ENCODE results near the gene PDE11A. TPM values are rescaled to one million over a fixed set of nuclear protein-coding genes. Genes with fewer than 3 reads are reported as not detected.

PDE11A gene
- polyA plus RNA-seq, 1 donor: 1.5 TPM

DNA sequence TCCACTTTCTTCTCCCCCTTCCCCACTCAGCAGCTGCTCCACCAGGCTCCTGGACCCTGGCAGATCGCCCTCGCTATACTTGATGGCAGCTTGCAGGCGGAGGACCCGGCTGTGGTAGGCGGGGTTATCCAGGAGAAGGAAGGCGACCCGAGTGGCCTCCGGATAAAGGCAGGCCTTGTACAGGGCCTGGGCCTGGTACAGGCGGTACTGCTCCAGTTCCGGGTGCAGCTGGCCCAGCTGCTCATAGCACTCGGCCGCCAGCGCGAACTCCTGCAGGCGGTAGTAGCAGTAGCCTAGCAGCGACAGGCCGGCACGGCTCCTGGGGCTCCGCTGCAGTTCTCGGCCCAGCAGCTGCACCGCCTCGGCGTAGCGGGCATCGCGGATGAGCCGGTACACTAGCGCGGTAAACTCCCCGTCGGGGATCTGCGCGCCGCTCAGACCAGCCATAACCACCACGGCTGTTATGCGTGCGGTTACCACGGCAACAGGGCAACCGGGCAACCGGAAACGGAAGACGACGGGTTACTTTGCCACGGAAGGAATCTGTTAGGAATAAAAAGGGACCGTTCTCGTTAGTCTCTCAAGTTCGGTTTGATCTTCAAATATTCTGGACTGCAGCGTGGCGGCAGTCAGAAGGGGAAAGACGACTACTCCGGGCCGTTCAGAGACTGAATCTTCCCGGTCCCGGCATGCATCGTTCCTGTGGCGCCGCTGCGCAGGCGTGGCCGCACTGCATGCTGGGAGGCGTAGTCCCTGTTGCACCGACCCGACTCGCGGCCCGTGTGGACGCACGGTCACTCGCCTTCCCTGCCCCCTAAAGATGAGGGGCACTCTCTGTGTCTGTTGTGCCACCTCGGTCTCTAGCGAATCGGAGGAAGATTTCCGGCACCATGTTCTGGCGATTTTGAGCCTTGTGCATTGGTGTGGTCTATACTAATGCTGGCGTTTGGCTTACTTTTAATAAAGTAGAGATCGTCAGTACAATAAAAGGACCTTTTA lies 454.0 kb downstream of the PDE11A start:
- DNase-seq: peak; percentile 87 to 96
- peaks cover 7% of the 10 kb centered on the region for H3K9me3 ChIP-seq (ENCODE audit: control insufficient read depth, low read depth, low read length)
- H3K4me3 ChIP-seq (ENCODE audit: low read length): peak overlapping the region; percentile 71
- H3K27me3 ChIP-seq (ENCODE audit: control insufficient read depth, insufficient read depth, low read length): no peaks in the 10 kb centered on the region
- H3K36me3 ChIP-seq (ENCODE audit: control insufficient read depth, insufficient read depth, low read length): no peaks in the 10 kb centered on the region
- peak overlapping the region; percentile 79 for H3K27ac ChIP-seq (ENCODE audit: low read length)
- 8% methylated on average over 2 of the region's 76 CpGs for WGBS (ENCODE audit: insufficient coverage, low lambda C conversion rate)
- H3K4me1 ChIP-seq (ENCODE audit: control insufficient read depth, insufficient read depth, low read length): peaks cover 4% of the 10 kb centered on the region

GRCh38 chr2:177617849-177618248 lies 454.7 kb downstream of the PDE11A start:
- WGBS (ENCODE audit: insufficient coverage, low lambda C conversion rate): no CpG with 5 or more reads among the region's 9 CpGs
- Histone ChIP-seq H3K27ac (ENCODE audit: low read length) (no peak overlapping the region), H3K36me3 (ENCODE audit: control insufficient read depth, insufficient read depth, low read length) (no peaks in the 10 kb centered on the region), H3K9me3 (ENCODE audit: control insufficient read depth, low read depth, low read length) (peaks cover 7% of the 10 kb centered on the region), H3K4me1 (ENCODE audit: control insufficient read depth, insufficient read depth, low read length) (peaks cover 4% of the 10 kb centered on the region), H3K4me3 (ENCODE audit: low read length) (peak overlapping the region; percentile 71), H3K27me3 (ENCODE audit: control insufficient read depth, insufficient read depth, low read length) (no peaks in the 10 kb centered on the region)
- no peak for DNase-seq

- Histone ChIP-seq H3K27ac (ENCODE audit: low read length) (no peak overlapping the region), H3K4me1 (ENCODE audit: control insufficient read depth, insufficient read depth, low read length) (peaks cover 4% of the 10 kb centered on the region), H3K27me3 (ENCODE audit: control insufficient read depth, insufficient read depth, low read length) (no peaks in the 10 kb centered on the region), H3K36me3 (ENCODE audit: control insufficient read depth, insufficient read depth, low read length) (no peaks in the 10 kb centered on the region), H3K9me3 (ENCODE audit: control insufficient read depth, low read depth, low read length) (peaks cover 7% of the 10 kb centered on the region), H3K4me3 (ENCODE audit: low read length) (no peak overlapping the region)
- 100% methylated on average over 2 of the region's 3 CpGs for WGBS (ENCODE audit: insufficient coverage, low lambda C conversion rate)
- no peak for DNase-seq
Observed at GRCh38 chr2:177616731-177617130, 455.8 kb downstream of the PDE11A start.

DNA sequence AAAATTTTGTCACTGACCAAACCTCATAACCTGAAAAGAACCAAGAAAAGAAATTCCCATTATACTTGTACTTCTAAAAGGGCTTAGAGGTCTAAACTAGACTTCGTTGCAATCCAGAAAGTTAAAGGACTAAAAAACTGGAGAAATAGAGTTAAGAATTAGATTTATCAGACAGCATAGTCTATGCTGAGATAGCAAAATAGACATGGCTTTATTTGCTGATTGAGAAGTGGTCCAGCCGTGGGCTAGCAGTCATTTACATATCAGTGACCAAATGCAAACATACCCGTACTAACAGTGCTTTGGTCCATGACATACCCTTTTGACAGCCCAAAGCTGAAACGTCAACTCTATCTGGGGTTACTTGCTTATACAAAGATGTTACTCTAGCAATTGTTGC lies 456.5 kb downstream of the PDE11A start:
- Histone ChIP-seq H3K9me3 (ENCODE audit: control insufficient read depth, low read depth, low read length) (peaks cover 7% of the 10 kb centered on the region), H3K4me1 (ENCODE audit: control insufficient read depth, insufficient read depth, low read length) (peaks cover 4% of the 10 kb centered on the region), H3K27me3 (ENCODE audit: control insufficient read depth, insufficient read depth, low read length) (no peaks in the 10 kb centered on the region), H3K4me3 (ENCODE audit: low read length) (no peak overlapping the region), H3K36me3 (ENCODE audit: control insufficient read depth, insufficient read depth, low read length) (no peaks in the 10 kb centered on the region), H3K27ac (ENCODE audit: low read length) (no peak overlapping the region)
- no peak for DNase-seq
- 100% methylated on average over 1 of the region's 4 CpGs for WGBS (ENCODE audit: insufficient coverage, low lambda C conversion rate)

GRCh38 chr2:177612659-177613058 lies 459.9 kb downstream of the PDE11A start:
- H3K9me3 ChIP-seq (ENCODE audit: control insufficient read depth, low read depth, low read length): peaks cover 3% of the 10 kb centered on the region
- H3K27me3 ChIP-seq (ENCODE audit: control insufficient read depth, insufficient read depth, low read length): no peaks in the 10 kb centered on the region
- H3K27ac ChIP-seq (ENCODE audit: low read length): no peak overlapping the region
- H3K4me3 ChIP-seq (ENCODE audit: low read length): no peak overlapping the region
- no peaks in the 10 kb centered on the region for H3K36me3 ChIP-seq (ENCODE audit: control insufficient read depth, insufficient read depth, low read length)
- no peaks in the 10 kb centered on the region for H3K4me1 ChIP-seq (ENCODE audit: control insufficient read depth, insufficient read depth, low read length)
- no peak for DNase-seq
- WGBS (ENCODE audit: insufficient coverage, low lambda C conversion rate): 71% methylated on average over 2 of the region's 4 CpGs

DNA sequence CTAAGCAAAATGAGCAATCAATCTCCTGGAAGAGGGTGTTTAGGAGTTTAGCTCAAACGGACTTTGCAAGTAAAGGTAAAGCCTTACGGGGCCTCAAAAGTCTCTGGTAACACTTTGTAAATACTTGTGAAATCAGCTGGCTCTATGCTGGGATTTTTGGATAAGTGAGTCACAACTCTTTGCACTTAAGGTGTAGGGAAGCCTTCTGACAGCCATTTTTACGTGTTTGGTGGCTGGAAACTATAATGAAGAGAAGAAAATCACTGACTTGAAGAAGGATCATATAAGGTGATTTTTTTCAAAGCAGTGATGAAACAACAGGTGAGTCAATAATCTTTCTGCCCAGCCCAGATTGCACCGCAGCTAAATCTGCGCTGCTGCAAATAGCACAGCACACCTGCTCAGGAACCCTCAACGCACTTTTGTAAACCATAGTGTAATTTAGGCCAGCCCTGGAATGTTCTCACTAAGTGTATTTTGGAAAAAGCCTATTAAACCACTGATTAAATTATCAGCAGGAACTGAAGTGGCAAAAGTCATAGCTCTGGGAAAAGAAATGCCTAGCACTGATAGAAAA lies 461.2 kb downstream of the PDE11A start:
- Histone ChIP-seq H3K27ac (ENCODE audit: low read length) (no peak overlapping the region), H3K36me3 (ENCODE audit: control insufficient read depth, insufficient read depth, low read length) (no peaks in the 10 kb centered on the region), H3K9me3 (ENCODE audit: control insufficient read depth, low read depth, low read length) (no peaks in the 10 kb centered on the region), H3K4me3 (ENCODE audit: low read length) (no peak overlapping the region), H3K4me1 (ENCODE audit: control insufficient read depth, insufficient read depth, low read length) (no peaks in the 10 kb centered on the region), H3K27me3 (ENCODE audit: control insufficient read depth, insufficient read depth, low read length) (no peaks in the 10 kb centered on the region)
- DNase-seq: no peak
- WGBS (ENCODE audit: insufficient coverage, low lambda C conversion rate): 37% methylated on average over 2 of the region's 6 CpGs

GRCh38 chr2:177610813-177611212 lies 461.8 kb downstream of the PDE11A start:
- WGBS (ENCODE audit: insufficient coverage, low lambda C conversion rate): 100% methylated on average over 1 of the region's 1 CpG
- Histone ChIP-seq H3K36me3 (ENCODE audit: control insufficient read depth, insufficient read depth, low read length) (no peaks in the 10 kb centered on the region), H3K27ac (ENCODE audit: low read length) (no peak overlapping the region), H3K27me3 (ENCODE audit: control insufficient read depth, insufficient read depth, low read length) (no peaks in the 10 kb centered on the region), H3K4me1 (ENCODE audit: control insufficient read depth, insufficient read depth, low read length) (no peaks in the 10 kb centered on the region), H3K4me3 (ENCODE audit: low read length) (no peak overlapping the region), H3K9me3 (ENCODE audit: control insufficient read depth, low read depth, low read length) (no peaks in the 10 kb centered on the region)
- no peak for DNase-seq

GRCh38 chr2:177606636-177607035 lies 465.9 kb downstream of the PDE11A start:
- no peaks in the 10 kb centered on the region for H3K36me3 ChIP-seq (ENCODE audit: control insufficient read depth, insufficient read depth, low read length)
- peaks cover 13% of the 10 kb centered on the region for H3K4me1 ChIP-seq (ENCODE audit: control insufficient read depth, insufficient read depth, low read length)
- no peak for DNase-seq
- no peaks in the 10 kb centered on the region for H3K27me3 ChIP-seq (ENCODE audit: control insufficient read depth, insufficient read depth, low read length)
- H3K4me3 ChIP-seq (ENCODE audit: low read length): no peak overlapping the region
- no peaks in the 10 kb centered on the region for H3K9me3 ChIP-seq (ENCODE audit: control insufficient read depth, low read depth, low read length)
- H3K27ac ChIP-seq (ENCODE audit: low read length): no peak overlapping the region
- WGBS (ENCODE audit: insufficient coverage, low lambda C conversion rate): 80% methylated on average over 1 of the region's 7 CpGs

GRCh38 chr2:177604271-177605065 lies 468.1 kb downstream of the PDE11A start:
- H3K27me3 ChIP-seq (ENCODE audit: control insufficient read depth, insufficient read depth, low read length): no peaks in the 10 kb centered on the region
- no peak overlapping the region for H3K4me3 ChIP-seq (ENCODE audit: low read length)
- H3K9me3 ChIP-seq (ENCODE audit: control insufficient read depth, low read depth, low read length): no peaks in the 10 kb centered on the region
- H3K27ac ChIP-seq (ENCODE audit: low read length): no peak overlapping the region
- DNase-seq: peak; percentile 27 to 46
- peaks cover 13% of the 10 kb centered on the region for H3K4me1 ChIP-seq (ENCODE audit: control insufficient read depth, insufficient read depth, low read length)
- no peaks in the 10 kb centered on the region for H3K36me3 ChIP-seq (ENCODE audit: control insufficient read depth, insufficient read depth, low read length)
- WGBS (ENCODE audit: insufficient coverage, low lambda C conversion rate): 60% methylated on average over 1 of the region's 3 CpGs

DNA sequence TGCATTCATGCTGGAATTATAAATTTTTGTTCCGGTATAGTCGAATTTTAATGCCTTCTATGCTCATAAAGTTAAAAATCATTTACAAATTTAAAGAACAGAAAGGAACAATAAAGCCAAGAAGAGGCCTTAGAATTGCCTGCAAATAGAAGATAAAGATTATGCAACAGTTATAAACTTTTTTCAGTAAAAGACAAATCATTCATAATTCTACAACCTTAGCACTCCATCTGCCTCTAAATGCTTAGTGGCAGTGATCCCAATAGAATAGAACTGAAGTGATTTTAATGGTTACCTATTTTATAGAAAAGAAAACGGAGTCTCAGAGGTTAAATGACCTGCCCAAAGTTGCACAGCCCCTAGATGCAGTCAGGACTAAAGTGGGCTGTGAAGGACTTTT lies 468.8 kb downstream of the PDE11A start:
- no peak overlapping the region for H3K27ac ChIP-seq (ENCODE audit: low read length)
- peaks cover 17% of the 10 kb centered on the region for H3K4me1 ChIP-seq (ENCODE audit: control insufficient read depth, insufficient read depth, low read length)
- no peak for DNase-seq
- H3K9me3 ChIP-seq (ENCODE audit: control insufficient read depth, low read depth, low read length): no peaks in the 10 kb centered on the region
- H3K4me3 ChIP-seq (ENCODE audit: low read length): no peak overlapping the region
- WGBS (ENCODE audit: insufficient coverage, low lambda C conversion rate): 70% methylated on average over 2 of the region's 3 CpGs
- H3K36me3 ChIP-seq (ENCODE audit: control insufficient read depth, insufficient read depth, low read length): no peaks in the 10 kb centered on the region
- no peaks in the 10 kb centered on the region for H3K27me3 ChIP-seq (ENCODE audit: control insufficient read depth, insufficient read depth, low read length)

Measured in large intestine (tissue), 3 donors.